Fibroblast of pulmonary artery (primary cell): Measurements from ENCODE around the gene ACVR1.
"Not testable (repeated sequence)": the region's sequence is repeated elsewhere in the genome, so short reads cannot be mapped to it uniquely, and the experiment has no call there.

Experiments
- DNase-seq: peaks from one replicate; pipeline ENCODE4 v3.0.0-alpha.2; 2010; ENCODE audit warnings: low read depth
- H3K4me3 ChIP-seq: replicated peaks from 2 replicates; pipeline ENCODE4 v1.5.1; 2011; ENCODE audit warnings: low read depth, mild to moderate bottlenecking, control low read depth, low read length, moderate library complexity
- TF ChIP-seq, protein P1 (sequence below): IDR thresholded peaks from 2 replicates; pipeline ENCODE4 v1.5.1; 2011; ENCODE audit warnings: mild to moderate bottlenecking, control low read depth, low read length, inconsistent platforms; ENCODE audit errors: missing control alignments

ACVR1 gene

DNA sequence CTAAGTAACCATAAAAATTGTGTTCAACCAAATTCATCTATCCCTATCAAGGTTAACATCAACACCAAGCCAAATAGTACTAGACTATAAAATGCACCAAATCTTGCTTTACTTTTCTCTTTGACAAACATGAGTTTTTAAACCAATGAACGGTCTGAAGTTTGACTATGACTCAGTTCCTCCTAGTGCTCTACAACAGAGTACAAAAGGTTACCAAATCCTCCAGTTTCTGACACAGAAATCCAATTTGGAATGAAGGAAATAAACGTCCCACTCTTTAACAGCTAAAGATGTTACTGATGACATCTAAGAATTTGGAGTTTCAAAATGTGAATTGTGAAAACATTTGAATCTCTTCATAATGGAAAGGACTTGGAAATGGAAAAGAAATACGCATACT lies 11.8 kb upstream of the ACVR1 start:
- DNase-seq: peak; percentile 39
- H3K4me3 ChIP-seq: no peak overlapping the region
- TF ChIP-seq, protein P1, sequence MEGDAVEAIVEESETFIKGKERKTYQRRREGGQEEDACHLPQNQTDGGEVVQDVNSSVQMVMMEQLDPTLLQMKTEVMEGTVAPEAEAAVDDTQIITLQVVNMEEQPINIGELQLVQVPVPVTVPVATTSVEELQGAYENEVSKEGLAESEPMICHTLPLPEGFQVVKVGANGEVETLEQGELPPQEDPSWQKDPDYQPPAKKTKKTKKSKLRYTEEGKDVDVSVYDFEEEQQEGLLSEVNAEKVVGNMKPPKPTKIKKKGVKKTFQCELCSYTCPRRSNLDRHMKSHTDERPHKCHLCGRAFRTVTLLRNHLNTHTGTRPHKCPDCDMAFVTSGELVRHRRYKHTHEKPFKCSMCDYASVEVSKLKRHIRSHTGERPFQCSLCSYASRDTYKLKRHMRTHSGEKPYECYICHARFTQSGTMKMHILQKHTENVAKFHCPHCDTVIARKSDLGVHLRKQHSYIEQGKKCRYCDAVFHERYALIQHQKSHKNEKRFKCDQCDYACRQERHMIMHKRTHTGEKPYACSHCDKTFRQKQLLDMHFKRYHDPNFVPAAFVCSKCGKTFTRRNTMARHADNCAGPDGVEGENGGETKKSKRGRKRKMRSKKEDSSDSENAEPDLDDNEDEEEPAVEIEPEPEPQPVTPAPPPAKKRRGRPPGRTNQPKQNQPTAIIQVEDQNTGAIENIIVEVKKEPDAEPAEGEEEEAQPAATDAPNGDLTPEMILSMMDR: no peak

GRCh38 chr2:157884533-157884932 lies 8.4 kb upstream of the ACVR1 start:
- not testable (repeated sequence) for DNase-seq, H3K4me3 ChIP-seq

DNA sequence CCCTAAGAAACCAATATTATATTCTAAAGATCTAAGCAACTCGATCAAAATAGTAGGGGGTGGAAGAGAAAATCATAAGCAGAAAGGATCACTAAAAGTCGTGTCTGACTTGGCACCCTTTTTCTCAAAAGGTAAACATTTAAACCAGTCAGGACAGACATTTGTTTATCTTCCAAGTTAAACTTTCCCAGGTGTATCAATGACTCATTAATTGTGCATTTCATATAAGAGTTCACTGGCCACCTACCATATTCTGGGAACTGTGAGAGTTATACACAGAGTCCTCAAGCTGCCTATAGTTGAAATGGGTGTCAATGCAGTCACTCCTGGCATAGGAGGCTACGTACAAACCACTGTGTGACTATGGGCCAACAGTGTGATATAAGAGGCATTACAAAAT lies 4.8 kb upstream of the ACVR1 start:
- no peak overlapping the region for H3K4me3 ChIP-seq
- DNase-seq: no peak
- TF ChIP-seq, protein P1: no peak

- TF ChIP-seq, protein P1: no peak
- no peak for DNase-seq
- H3K4me3 ChIP-seq: no peak overlapping the region
These were observed 1.8 kb upstream of the ACVR1 start for GRCh38 chr2:157877761-157878400.

DNA sequence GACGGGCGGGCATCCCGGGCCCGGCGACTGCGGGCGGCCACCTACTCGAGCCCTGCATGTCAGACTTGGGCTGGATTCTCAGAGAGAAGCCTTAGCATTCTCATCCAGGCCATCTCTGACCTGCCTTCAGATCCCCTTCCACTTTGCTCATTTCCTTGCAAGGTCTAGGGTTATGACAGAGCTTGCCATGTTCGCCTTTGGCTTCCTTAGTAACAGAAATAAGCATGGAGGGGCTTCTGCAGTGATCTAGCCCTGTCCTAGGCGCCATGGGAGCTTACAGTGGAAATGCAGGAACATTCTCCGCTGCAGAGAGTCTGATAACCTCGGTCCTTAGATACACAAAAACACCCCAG lies 632 bp upstream of the ACVR1 start:
- TF ChIP-seq, protein P1: no peak
- peak overlapping the region; percentile 56 for H3K4me3 ChIP-seq
- peak; percentile 30 for DNase-seq

- DNase-seq: no peak
- peak overlapping the region; percentile 72 for H3K4me3 ChIP-seq
- TF ChIP-seq, protein P1: no peak
These were observed 477 bp downstream of the ACVR1 start for GRCh38 chr2:157875641-157876065.

GRCh38 chr2:157874997-157875640 lies 1.0 kb downstream of the ACVR1 start:
- TF ChIP-seq, protein P1: no peak
- H3K4me3 ChIP-seq: peak overlapping the region; percentile 72
- peak; percentile 82 for DNase-seq
